Lower leg skin (tissue), 3 donors: Measurements from ENCODE around the gene AKAP6.

Experiments
- POLR2A ChIP-seq, 2 donors: fragments of 450-650 bp; IDR thresholded peaks; one replicate each; pipeline ENCODE4 v1.6.1; 2016 to 2017; ENCODE audit warnings: antibody characterized with exemption in 2 of 2, mild to moderate bottlenecking in 1 of 2, moderate library complexity in 1 of 2
- TF ChIP-seq, protein P1 (sequence below), 3 donors: fragments of 450-650 bp; IDR thresholded peaks; one replicate each; pipeline ENCODE4 v1.5.1; 2016; ENCODE audit warnings: antibody characterized with exemption in 3 of 3, mild to moderate bottlenecking in 3 of 3, moderate library complexity in 2 of 3

DNA sequence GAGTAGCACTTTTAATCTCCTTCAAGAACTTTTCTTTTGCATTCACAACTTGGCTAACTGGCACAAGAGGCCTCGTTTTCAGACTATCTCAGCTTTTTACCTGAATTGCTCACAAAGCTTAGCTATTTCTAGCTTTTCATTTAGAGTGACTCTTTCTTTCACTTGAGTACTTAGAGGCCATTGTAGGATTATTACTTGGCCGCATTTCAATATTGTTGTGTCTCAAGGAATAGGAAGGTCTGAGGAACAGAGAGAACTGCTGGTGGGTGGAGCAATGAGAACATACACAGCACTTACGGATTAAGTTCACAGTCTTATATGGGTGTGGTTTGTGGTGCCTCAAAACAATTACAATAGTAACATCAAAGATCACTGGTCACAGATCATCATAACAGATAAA, 384.8 kb downstream of the AKAP6 start:
- TF ChIP-seq, protein P1, sequence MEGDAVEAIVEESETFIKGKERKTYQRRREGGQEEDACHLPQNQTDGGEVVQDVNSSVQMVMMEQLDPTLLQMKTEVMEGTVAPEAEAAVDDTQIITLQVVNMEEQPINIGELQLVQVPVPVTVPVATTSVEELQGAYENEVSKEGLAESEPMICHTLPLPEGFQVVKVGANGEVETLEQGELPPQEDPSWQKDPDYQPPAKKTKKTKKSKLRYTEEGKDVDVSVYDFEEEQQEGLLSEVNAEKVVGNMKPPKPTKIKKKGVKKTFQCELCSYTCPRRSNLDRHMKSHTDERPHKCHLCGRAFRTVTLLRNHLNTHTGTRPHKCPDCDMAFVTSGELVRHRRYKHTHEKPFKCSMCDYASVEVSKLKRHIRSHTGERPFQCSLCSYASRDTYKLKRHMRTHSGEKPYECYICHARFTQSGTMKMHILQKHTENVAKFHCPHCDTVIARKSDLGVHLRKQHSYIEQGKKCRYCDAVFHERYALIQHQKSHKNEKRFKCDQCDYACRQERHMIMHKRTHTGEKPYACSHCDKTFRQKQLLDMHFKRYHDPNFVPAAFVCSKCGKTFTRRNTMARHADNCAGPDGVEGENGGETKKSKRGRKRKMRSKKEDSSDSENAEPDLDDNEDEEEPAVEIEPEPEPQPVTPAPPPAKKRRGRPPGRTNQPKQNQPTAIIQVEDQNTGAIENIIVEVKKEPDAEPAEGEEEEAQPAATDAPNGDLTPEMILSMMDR (IDR thresholded peaks at IDR 0.05): no peak
- TF ChIP-seq POLR2A (IDR thresholded peaks at IDR 0.05): no peak
